Measurements from ENCODE around the gene LLGL2.

DNA sequence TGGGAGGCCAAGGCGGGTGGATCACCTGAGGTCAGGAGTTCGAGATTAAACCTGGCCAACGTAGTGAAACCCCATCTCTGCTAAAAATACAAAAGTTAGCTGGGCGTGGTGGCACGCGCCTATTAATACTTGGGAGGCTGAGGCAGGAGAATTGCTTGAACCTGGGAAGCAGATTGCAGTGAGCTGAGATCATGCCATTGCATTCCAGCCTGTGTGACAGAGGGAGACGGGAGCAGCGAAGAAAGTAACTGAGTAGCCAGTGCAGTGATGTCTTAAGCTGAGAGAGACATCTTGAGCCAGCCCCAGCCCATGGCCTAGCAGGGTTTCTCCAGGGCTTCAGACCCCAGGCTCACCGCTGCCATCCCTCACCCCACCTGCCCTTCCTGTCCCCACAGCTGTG, 97.9 kb downstream of the LLGL2 start:
- TF ChIP-seq POLR2AphosphoS5 (IDR thresholded peaks at IDR 0.05; ENCODE audit: low read depth, low read length) (no peak), TAF1 (IDR thresholded peaks at IDR 0.05; ENCODE audit: borderline replicate concordance, insufficient read depth, low read length) (no peak), REST (IDR thresholded peaks at IDR 0.05; ENCODE audit: insufficient read depth in 1 of 2, low read depth in 2 of 2, low read length in 2 of 2) (no peak), SIN3A (IDR thresholded peaks at IDR 0.05; ENCODE audit: borderline replicate concordance, insufficient read depth, low read length) (no peak), FOXP2 (optimal IDR thresholded peaks at IDR 0.05; ENCODE audit: borderline replicate concordance, extremely low read depth, extremely low read length, insufficient read depth) (no peak)

Measured in PFSK-1 (cell line).